Activated T-helper 17 cell treated with anti-CD3 and anti-CD28 coated beads, Interleukin-2, amount 50 U/mL, for 72 hours (primary cell): ENCODE data around the gene MAGEA9B. TPM values are rescaled to one million over a fixed set of nuclear protein-coding genes. Genes with fewer than 3 reads are reported as not detected.
"Not testable (repeated sequence)": the region's sequence is repeated elsewhere in the genome, so short reads cannot be mapped to it uniquely, and the experiment has no call there.

Source experiments
- ATAC-seq: fragments of 150-1000 bp; cut with Tn5 transposase; replicated peaks from 2 replicates; pipeline ENCODE4 v1.10.0; 2021; ENCODE audit warnings: mild to moderate bottlenecking, moderate library complexity
- H3K27ac Mint-ChIP-seq: one replicate; pipeline ENCODE4 v1.8.0; 2022; ENCODE audit warnings: mixed read lengths
- H3K27me3 Mint-ChIP-seq: one replicate; pipeline ENCODE4 v1.8.0; 2022; ENCODE audit warnings: mixed read lengths
- H3K36me3 Mint-ChIP-seq: one replicate; pipeline ENCODE4 v1.8.0; 2022; ENCODE audit warnings: low read depth, mild to moderate bottlenecking, mixed read lengths
- H3K4me1 Mint-ChIP-seq: one replicate; pipeline ENCODE4 v1.8.0; 2022; ENCODE audit warnings: mixed read lengths
- H3K4me3 Mint-ChIP-seq: one replicate; pipeline ENCODE4 v1.8.0; 2022; ENCODE audit warnings: mild to moderate bottlenecking, mixed read lengths
- H3K9me3 Mint-ChIP-seq: one replicate; pipeline ENCODE4 v1.8.0; 2022; ENCODE audit warnings: mixed read lengths
- total RNA-seq, 2 donors: library from RNA; stranded (reverse); gene quantifications; one replicate each; pipeline ENCODE4 v1.2.3, GENCODE V29; 2022

The MAGEA9B gene
- total RNA-seq, 2 donors from 2014 or later = not detected

DNA sequence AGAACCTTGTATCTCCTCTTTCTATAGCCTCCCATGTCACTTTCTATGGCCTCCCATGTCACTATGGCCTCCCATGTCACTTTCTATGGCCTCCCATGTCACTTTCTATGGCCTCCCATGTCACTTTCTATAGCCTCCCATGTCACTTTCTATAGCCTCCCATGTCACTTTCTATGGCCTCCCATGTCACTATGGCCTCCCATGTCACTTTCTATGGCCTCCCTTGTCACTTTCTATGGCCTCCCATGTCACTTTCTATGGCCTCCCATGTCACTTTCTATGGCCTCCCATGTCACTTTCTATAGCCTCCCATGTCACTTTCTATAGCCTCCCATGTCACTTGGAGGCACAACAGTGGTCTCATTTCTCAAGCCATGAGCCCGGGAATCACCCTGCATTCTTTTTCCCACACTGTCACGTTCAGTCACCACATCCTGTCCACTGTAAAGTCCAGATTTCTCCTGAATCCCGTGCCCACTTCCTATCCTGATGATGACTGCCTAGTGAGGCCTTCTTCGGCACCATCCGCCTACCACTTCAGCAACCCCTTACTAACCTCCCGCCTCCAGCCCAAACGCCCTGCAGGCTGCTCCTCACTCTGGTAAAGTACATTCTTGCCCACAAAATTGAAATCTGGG, 18.1 kb upstream of the MAGEA9B start:
- not testable (repeated sequence) for H3K27me3 Mint-ChIP-seq, H3K4me3 Mint-ChIP-seq, H3K9me3 Mint-ChIP-seq, ATAC-seq, H3K27ac Mint-ChIP-seq, H3K4me1 Mint-ChIP-seq
- peaks cover 28% of the 10 kb centered on the region for H3K36me3 Mint-ChIP-seq

DNA sequence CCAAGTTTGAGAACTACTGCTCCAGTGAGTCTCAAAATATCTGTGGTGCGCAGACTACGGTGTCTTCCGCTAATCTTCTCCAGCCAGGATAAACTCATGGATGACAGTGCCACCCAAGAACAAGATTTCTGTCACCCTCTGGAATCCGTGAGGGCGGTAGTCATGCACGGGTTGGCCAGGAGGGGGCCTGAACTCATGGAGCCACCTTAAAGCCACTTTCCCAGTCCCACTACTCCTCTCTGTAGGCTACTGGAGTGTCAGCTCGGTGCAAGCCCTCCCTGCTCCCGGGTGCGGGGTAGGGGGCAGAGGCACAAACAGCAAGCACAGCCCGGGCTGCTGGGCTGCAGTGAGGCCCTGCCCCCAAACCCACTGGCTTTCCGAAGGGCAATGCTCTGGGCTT, 11.3 kb upstream of the MAGEA9B start:
- H3K4me1 Mint-ChIP-seq, H3K27me3 Mint-ChIP-seq, H3K4me3 Mint-ChIP-seq, ATAC-seq, H3K27ac Mint-ChIP-seq, H3K9me3 Mint-ChIP-seq: not testable (repeated sequence)
- peaks cover 16% of the 10 kb centered on the region for H3K36me3 Mint-ChIP-seq

DNA sequence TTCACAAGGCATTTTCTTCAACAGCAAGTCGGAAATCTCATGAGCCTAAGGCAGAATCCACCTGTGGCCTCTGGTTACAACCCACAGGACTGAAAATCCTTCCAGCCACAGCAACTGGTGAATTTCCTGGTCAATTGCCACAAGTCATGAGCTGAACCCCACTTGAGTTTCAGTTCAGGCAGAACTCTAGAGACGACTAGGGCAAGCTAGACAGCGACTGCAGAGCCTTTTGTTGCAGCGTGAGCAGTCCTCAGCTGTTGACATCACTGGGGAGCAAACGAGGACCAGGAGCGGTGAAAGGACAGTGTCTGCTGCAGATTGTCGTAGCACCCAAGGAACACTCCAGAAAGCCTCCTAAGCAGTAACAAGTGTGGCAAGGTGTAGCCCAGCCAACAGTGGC, 8.7 kb upstream of the MAGEA9B start:
- ATAC-seq, H3K36me3 Mint-ChIP-seq, H3K27me3 Mint-ChIP-seq, H3K27ac Mint-ChIP-seq, H3K4me3 Mint-ChIP-seq, H3K4me1 Mint-ChIP-seq, H3K9me3 Mint-ChIP-seq: not testable (repeated sequence)

DNA sequence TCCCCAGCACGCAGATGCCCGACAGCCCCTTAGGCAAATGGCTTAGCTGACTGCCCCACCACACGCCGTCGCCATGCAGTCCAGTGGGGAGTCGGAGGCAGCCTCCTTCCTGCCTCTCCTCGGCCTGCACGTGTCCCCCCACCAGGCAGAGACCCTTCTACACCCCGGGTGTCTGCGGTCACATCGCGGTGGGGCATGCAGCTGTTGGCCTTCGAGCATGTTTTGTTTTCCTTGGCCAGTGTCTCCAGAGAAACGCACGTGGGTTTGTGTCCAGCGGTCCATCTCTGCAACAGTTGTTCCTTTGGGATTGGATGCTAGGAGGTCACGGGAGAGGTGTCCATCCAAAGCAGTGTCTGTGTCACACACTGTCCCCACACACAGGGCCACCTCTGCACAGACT, 8.0 kb upstream of the MAGEA9B start, which contains the start of gene HSFX2:
TSS of gene HSFX2 (minus strand) at position 101 of the 400 bp plus-strand sequence. CDS start 614 bp downstream, outside the sequence.
- H3K9me3 Mint-ChIP-seq, H3K4me3 Mint-ChIP-seq, H3K36me3 Mint-ChIP-seq, ATAC-seq, H3K4me1 Mint-ChIP-seq, H3K27ac Mint-ChIP-seq, H3K27me3 Mint-ChIP-seq: not testable (repeated sequence)

DNA sequence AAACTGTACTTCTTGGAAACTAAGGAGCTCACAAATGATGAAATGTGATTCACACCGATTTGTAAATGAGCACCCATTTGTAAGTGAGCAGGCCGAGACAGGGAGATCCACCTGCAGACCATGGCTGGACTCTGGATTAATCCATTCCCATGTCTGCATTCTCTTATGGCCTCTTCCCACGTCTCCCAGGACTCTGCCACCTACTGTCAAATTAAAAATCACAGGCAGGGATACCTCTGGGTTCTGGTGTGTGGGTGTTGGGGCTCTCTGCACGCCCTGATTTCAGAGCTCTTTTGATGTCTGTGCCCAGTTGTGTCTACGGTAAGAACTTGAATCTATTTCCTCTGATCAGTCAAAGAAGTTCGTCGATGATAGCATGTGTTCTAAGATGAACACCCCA, 3.7 kb upstream of the MAGEA9B start:
- not testable (repeated sequence) for H3K27ac Mint-ChIP-seq, H3K27me3 Mint-ChIP-seq, H3K9me3 Mint-ChIP-seq, H3K36me3 Mint-ChIP-seq, H3K4me1 Mint-ChIP-seq, ATAC-seq, H3K4me3 Mint-ChIP-seq

DNA sequence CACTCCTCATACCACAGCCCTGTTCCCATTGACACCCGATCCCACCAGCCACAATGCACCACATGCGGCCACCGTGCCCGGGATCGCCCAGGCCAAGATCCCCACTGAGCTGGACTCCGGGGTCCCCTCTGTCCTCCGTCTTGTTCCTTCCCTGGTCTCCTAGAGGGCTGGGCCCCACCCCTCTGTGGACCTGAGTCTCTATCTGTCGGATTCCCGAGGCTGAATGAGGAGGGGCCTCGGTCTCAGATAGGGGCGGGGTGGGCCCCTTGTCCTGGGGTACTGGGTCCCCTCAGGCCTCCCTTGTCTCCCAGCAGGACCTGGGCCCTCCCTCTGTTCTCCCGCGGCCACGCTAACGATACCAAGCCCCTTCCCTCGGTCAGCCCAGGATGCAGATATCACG, 1.6 kb downstream of the MAGEA9B start:
- H3K4me1 Mint-ChIP-seq, H3K36me3 Mint-ChIP-seq, ATAC-seq, H3K27ac Mint-ChIP-seq, H3K4me3 Mint-ChIP-seq, H3K9me3 Mint-ChIP-seq, H3K27me3 Mint-ChIP-seq: not testable (repeated sequence)

DNA sequence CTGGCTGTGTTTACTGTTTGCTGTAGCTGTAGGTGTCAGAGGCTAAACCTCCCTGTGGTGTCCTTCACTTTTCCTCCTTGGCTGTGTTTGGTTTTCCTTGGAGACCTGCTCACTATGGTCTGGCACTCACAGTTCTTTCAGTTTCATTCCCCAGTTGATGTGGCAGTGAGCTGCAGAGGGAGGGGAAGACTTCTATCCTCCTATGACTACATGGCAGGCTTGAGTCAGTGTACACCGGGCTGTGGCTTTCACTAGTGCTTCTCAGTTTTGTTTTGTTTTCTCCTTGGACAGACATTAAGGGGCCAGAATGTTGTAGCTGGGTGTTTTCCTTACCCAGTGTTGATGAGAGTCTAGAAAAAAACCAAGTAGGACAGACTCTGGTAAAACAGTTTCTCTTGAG, 13.8 kb downstream of the MAGEA9B start:
- not testable (repeated sequence) for H3K4me1 Mint-ChIP-seq, H3K9me3 Mint-ChIP-seq, H3K27ac Mint-ChIP-seq, H3K36me3 Mint-ChIP-seq, H3K27me3 Mint-ChIP-seq
- peak; percentile 94 for ATAC-seq
- H3K4me3 Mint-ChIP-seq = peak overlapping the region; percentile 36

DNA sequence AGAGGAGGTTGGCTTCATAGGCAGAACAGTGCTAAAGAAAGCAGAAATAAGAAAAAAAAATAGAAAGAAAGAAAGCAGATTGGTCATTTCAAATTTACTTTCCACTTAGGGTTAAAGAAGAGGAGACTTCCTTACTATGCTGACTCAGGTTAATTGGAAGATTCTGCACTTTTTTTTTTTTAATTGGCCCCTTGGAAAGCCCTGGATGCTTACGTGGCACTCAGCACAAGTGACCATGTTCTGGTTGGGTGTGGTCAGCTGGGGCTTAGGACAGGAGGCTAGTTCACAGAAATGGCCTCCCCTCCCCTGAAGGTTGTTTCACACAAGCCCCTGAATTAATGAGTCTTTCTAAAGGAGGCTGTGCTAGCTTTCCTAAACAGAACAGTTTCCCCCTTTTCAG, 14.5 kb downstream of the MAGEA9B start:
- ATAC-seq = no peak
- Mint-ChIP-seq H3K27ac (peak overlapping the region; percentile 63), H3K4me1 (no peaks in the 10 kb centered on the region), H3K27me3 (no peaks in the 10 kb centered on the region), H3K36me3 (no peaks in the 10 kb centered on the region), H3K9me3 (no peaks in the 10 kb centered on the region), H3K4me3 (peak overlapping the region; percentile 36)

DNA sequence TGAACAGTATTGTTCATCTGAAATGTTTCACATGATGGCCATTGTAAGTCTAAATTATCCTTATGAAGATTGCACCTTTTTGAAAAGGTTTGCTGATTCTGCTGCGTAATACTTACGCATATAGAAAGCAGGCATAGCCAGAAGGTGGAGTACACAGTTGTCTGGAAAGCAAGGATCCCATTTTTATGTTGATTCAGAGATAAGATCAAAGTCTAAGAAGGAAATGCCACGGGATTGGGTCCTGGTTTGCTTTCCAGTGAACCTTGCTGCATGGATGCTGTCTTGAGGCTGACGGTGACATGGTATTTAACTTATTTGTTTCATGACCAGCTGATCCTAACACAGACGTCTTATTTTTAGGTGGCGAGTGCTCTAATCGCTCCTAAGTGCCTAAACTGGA, 15.5 kb downstream of the MAGEA9B start:
- Mint-ChIP-seq H3K27me3 (no peaks in the 10 kb centered on the region), H3K4me3 (no peak overlapping the region), H3K9me3 (no peaks in the 10 kb centered on the region), H3K36me3 (no peaks in the 10 kb centered on the region), H3K27ac (no peak overlapping the region), H3K4me1 (no peaks in the 10 kb centered on the region)
- no peak for ATAC-seq

DNA sequence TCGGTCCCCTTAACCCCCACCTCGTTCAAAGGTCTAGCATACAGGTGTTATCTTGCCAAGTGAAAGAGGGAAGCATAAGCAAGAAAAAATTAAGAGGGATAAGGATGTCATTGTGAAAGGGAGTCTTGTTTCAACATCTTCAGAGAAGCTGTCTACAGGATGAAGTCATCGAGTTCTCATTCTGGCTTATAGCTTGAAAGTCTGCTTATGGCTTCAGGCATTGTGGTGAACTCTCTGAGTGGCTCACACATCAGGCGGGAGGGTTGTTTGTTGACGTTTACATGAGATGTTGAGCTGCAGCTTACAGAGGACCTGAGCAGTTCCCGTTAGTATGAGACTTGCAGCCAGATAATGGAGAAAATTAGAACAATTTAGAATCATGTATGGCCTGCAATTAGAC, 16.6 kb downstream of the MAGEA9B start:
- Mint-ChIP-seq H3K27me3 (no peaks in the 10 kb centered on the region), H3K4me3 (no peak overlapping the region), H3K27ac (no peak overlapping the region), H3K36me3 (no peaks in the 10 kb centered on the region), H3K9me3 (no peaks in the 10 kb centered on the region), H3K4me1 (no peaks in the 10 kb centered on the region)
- no peak for ATAC-seq

DNA sequence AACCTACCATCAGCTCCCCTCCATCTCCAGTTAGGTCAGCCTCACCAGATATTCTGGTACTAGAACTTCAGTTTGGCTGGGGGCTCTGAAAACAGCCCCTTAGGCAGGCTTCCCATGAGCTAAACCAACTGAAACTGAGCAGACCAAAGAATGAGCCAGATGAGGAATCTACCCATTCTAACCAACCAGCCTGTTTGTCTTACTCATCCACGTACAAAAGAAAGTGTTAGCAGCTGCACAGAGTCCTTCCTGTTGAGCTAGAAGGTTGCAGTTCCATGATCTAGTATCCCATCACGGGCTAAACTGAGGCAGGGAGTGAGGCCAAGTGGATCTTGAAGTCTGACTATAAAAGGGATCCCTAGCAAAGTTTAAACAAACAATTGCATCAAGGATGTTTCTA, 17.5 kb downstream of the MAGEA9B start:
- no peaks in the 10 kb centered on the region for H3K4me1 Mint-ChIP-seq
- ATAC-seq = peak; percentile 37
- no peaks in the 10 kb centered on the region for H3K9me3 Mint-ChIP-seq
- no peak overlapping the region for H3K27ac Mint-ChIP-seq
- no peaks in the 10 kb centered on the region for H3K27me3 Mint-ChIP-seq
- no peaks in the 10 kb centered on the region for H3K36me3 Mint-ChIP-seq
- H3K4me3 Mint-ChIP-seq = no peak overlapping the region

DNA sequence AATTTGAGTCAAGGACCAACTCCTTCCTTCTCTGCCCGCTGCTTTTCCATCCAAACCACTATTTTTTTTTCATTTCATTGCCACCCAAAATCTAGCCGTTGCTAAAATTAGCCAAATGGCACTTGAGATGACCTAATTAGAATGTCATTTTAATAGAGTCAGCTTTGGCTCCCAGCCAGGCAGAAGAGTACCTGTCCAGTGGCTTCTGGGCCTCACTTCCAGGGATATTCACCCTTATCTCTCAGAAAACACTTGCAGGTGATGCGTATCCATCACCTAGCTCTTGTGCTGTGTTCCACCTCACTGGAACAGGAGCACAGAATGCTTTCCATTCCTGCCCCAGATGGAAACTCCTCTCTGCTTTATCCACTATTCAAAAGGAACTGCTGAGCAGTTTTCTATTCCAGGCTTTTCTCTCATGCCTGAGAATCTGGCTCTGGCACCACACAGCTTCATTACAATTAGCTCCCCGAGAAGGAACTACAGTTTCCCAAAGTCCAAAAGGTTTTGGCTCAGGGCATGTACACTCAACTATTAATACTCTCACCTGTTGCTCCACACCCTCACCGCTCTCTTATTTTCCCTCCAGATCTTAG, 18.5 kb downstream of the MAGEA9B start:
- H3K36me3 Mint-ChIP-seq = no peaks in the 10 kb centered on the region
- H3K9me3 Mint-ChIP-seq = no peaks in the 10 kb centered on the region

DNA sequence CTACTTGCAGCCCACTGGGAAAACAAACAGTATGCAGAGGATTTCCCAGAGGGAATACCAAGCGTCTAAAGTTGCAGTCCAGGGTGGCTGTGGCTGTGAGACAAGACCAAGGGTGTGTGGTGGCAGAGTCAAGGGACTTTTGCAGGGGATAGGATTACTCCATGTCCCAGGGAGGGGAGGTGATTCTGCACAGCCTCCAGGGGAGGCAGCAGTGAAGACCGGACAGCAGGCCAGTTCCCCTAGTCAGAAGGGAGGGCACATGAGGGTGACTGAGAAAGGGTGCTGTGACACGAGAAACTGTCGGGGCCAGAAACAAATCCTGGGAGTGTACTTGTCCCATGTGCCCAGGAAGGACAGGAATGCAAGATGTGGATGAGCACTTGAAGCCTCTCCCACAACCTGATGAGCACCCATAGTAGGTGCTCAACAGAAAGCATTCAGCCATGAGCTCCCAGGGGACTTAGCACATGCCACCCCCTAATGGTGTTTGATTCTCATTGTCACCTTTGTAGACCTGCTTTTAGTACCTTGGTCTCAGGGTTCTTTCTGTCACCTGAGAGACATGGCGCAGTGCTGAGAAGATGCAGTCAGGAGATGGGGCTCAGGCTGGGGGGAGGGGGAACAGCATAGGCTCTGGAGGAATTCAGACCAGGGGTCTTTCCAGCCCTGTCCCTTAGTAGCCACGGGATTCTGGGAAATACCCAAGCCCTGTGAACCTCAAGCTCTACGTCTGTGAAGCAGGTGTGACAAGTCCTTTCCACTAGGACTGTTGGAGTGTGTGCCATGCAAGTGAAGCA, 19.4 kb downstream of the MAGEA9B start:
- no peaks in the 10 kb centered on the region for H3K9me3 Mint-ChIP-seq
- H3K27me3 Mint-ChIP-seq = no peaks in the 10 kb centered on the region
- ATAC-seq = no peak
- H3K4me1 Mint-ChIP-seq = no peaks in the 10 kb centered on the region
- no peaks in the 10 kb centered on the region for H3K36me3 Mint-ChIP-seq
- H3K4me3 Mint-ChIP-seq = no peak overlapping the region
- no peak overlapping the region for H3K27ac Mint-ChIP-seq

More for the DNA sequence above, 18.5 kb downstream of the MAGEA9B start:
- H3K27me3 Mint-ChIP-seq = no peaks in the 10 kb centered on the region
- ATAC-seq = no peak
- H3K4me1 Mint-ChIP-seq = no peaks in the 10 kb centered on the region
- no peak overlapping the region for H3K4me3 Mint-ChIP-seq
- no peak overlapping the region for H3K27ac Mint-ChIP-seq

DNA sequence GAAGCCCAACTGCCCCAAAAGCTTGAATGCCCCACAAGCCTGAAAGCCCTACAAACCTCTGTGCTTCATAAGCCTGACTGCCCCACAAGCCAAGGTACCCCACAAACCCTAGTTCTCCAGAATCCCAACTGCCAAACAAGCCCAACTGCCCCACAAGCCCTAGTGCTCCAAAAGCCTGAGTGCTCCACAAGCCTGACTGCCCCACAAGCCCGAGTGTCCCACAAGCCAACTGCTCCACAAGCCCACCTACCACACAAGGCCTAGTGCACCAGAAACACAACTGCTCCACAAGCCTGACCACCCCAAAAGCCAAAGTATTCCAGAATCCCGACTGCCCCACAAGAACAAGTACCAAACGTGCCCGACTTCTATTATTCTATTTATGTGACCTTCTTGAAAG, 23.9 kb downstream of the MAGEA9B start:
- Mint-ChIP-seq H3K36me3 (no peaks in the 10 kb centered on the region), H3K27ac (no peak overlapping the region)
- ATAC-seq = no peak

DNA sequence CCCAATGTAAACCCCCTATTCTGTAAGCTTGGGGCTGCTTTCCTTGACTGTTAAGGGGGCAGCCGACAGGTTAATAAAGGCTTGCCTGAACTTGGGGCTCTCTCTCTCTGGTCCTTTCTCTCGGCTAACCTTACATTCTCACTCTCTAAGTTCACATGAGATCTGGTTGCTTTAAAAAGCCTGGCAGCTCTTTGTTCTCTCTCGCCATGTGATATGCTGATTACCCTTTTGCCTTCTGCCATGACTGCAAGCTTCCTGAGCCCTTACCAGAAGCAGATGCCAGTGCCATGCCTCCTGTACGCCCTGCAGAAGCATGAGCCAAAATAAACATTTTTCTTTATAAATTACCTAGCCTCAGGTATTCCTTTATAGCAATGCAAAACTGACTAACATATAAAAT, 32.0 kb downstream of the MAGEA9B start:
- H3K36me3 Mint-ChIP-seq, ATAC-seq, H3K27ac Mint-ChIP-seq, H3K9me3 Mint-ChIP-seq, H3K27me3 Mint-ChIP-seq, H3K4me1 Mint-ChIP-seq, H3K4me3 Mint-ChIP-seq: not testable (repeated sequence)

More for the DNA sequence above, 23.9 kb downstream of the MAGEA9B start:
- Mint-ChIP-seq H3K4me1 (no peaks in the 10 kb centered on the region), H3K9me3 (no peaks in the 10 kb centered on the region), H3K27me3 (no peaks in the 10 kb centered on the region), H3K4me3 (no peak overlapping the region)
